Measurements from ENCODE around the gene CDC14A.

DNA sequence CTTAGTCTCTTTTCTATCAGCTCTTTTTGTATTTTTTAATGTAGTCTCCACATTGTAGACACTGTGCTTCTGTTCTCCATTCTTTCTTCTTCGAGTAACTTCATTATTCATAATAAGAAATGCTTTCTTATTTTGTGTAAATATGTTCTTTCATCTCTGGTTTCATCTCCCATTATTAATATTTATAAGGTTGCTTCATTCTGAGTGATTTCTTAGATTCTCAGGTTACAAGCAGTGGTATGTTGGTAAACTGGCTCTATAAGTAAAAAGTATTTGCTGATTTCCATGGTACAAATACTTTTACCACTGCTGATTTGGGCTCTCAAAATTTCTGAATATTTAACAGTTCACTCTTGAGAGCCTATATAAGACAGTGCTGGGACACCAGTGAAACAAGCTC, 81.3 kb downstream of the CDC14A start:
- no peak for TF ChIP-seq GATA2 (IDR thresholded peaks at IDR 0.05; ENCODE audit: low read depth, low read length)
- TF ChIP-seq GATA3 (IDR thresholded peaks at IDR 0.05; ENCODE audit: low read depth, low read length) = no peak

Measured in SH-SY5Y (cell line).